Breast epithelium (tissue), 3 donors: ENCODE data around the gene EIF4G3.

Source experiments
- CTCF ChIP-seq, 3 donors: fragments of 450-650 bp; IDR thresholded peaks; one replicate each; pipeline ENCODE4 v1.5.1; 2016 to 2017; ENCODE audit warnings: antibody characterized with exemption in 3 of 3, mild to moderate bottlenecking in 3 of 3, moderate library complexity in 3 of 3
- POLR2A ChIP-seq: fragments of 450-650 bp; IDR thresholded peaks from one replicate; pipeline ENCODE4 v1.6.1; 2016; ENCODE audit warnings: antibody characterized with exemption, mild to moderate bottlenecking, moderate library complexity

- TF ChIP-seq POLR2A (no peak), CTCF (IDR thresholded peaks at IDR 0.05) (no peak)
Observed at GRCh38 chr1:20787029-20787839, 389.5 kb downstream of the EIF4G3 start, which contains the start of gene HP1BP3.
